Measurements from ENCODE around the gene A4GALT.
"Not testable (repeated sequence)": the region's sequence is repeated elsewhere in the genome, so short reads cannot be mapped to it uniquely, and the experiment has no call there.

The A4GALT gene

GRCh38 chr22:42720263-42721044 is at the start of gene A4GALT:
Gene A4GALT, minus strand, starts transcription at chr22:42720870. Its CDS starts 26,919 bp downstream, at chr22:42693951.
- in situ Hi-C loops (cut with HindIII; ENCODE audit: low sequenced_read_pairs), result no loop called here

GRCh38 chr22:42770448-42770726 is 49.7 kb upstream of the A4GALT start:
- in situ Hi-C loops (cut with HindIII; ENCODE audit: low sequenced_read_pairs), result no loop called here

GRCh38 chr22:42769574-42770447 is 49.1 kb upstream of the A4GALT start:
- in situ Hi-C loops (cut with HindIII; ENCODE audit: low sequenced_read_pairs), result no loop called here

- in situ Hi-C loops (cut with HindIII; ENCODE audit: low sequenced_read_pairs), result no loop called here
Observed at GRCh38 chr22:42769238-42769573, 48.5 kb upstream of the A4GALT start.

GRCh38 chr22:42768385-42769035 is 47.8 kb upstream of the A4GALT start:
- in situ Hi-C loops (cut with HindIII; ENCODE audit: low sequenced_read_pairs), result no loop called here

GRCh38 chr22:42766860-42767259 is 46.2 kb upstream of the A4GALT start:
- in situ Hi-C loops (cut with HindIII; ENCODE audit: low sequenced_read_pairs), result no loop called here

GRCh38 chr22:42764895-42765363 is 44.3 kb upstream of the A4GALT start:
- in situ Hi-C loops (cut with HindIII; ENCODE audit: low sequenced_read_pairs), result no loop called here

- in situ Hi-C loops (cut with HindIII; ENCODE audit: low sequenced_read_pairs), result no loop called here
Observed at GRCh38 chr22:42763965-42764480, 43.4 kb upstream of the A4GALT start.

GRCh38 chr22:42760806-42761565 is 40.3 kb upstream of the A4GALT start:
- in situ Hi-C loops (cut with HindIII; ENCODE audit: low sequenced_read_pairs), result no loop called here

- in situ Hi-C loops (cut with HindIII; ENCODE audit: low sequenced_read_pairs), result no loop called here
Observed at GRCh38 chr22:42758931-42759629, 38.4 kb upstream of the A4GALT start.

- in situ Hi-C loops (cut with HindIII; ENCODE audit: low sequenced_read_pairs), result not testable (repeated sequence)
Observed at GRCh38 chr22:42755553-42755952, 34.9 kb upstream of the A4GALT start.

- in situ Hi-C loops (cut with HindIII; ENCODE audit: low sequenced_read_pairs), result not testable (repeated sequence)
Observed at GRCh38 chr22:42755121-42755520, 34.5 kb upstream of the A4GALT start.

- in situ Hi-C loops (cut with HindIII; ENCODE audit: low sequenced_read_pairs), result no loop called here
Observed at GRCh38 chr22:42754658-42755057, 34.0 kb upstream of the A4GALT start.

- in situ Hi-C loops (cut with HindIII; ENCODE audit: low sequenced_read_pairs), result no loop called here
Observed at GRCh38 chr22:42752912-42753311, 32.2 kb upstream of the A4GALT start.

- in situ Hi-C loops (cut with HindIII; ENCODE audit: low sequenced_read_pairs), result no loop called here
Observed at GRCh38 chr22:42752230-42752746, 31.6 kb upstream of the A4GALT start.

- in situ Hi-C loops (cut with HindIII; ENCODE audit: low sequenced_read_pairs), result not testable (repeated sequence)
Observed at GRCh38 chr22:42750421-42750820, 29.8 kb upstream of the A4GALT start.

GRCh38 chr22:42747701-42748513 is 27.2 kb upstream of the A4GALT start:
- in situ Hi-C loops (cut with HindIII; ENCODE audit: low sequenced_read_pairs), result no loop called here

- in situ Hi-C loops (cut with HindIII; ENCODE audit: low sequenced_read_pairs), result no loop called here
Observed at GRCh38 chr22:42745118-42745517, 24.4 kb upstream of the A4GALT start.

- in situ Hi-C loops (cut with HindIII; ENCODE audit: low sequenced_read_pairs), result loop anchor here (5.0 kb wide), 2 partner anchors 61 to 111 kb away; no protein-coding TSS in a partner anchor
Observed at GRCh38 chr22:42743501-42743991, 22.9 kb upstream of the A4GALT start.

All from endothelial cell of hepatic sinusoid (primary cell).